Stimulated activated CD8-positive, alpha-beta memory T cell treated with anti-CD3 and anti-CD28 coated beads, Interleukin-15, amount 100 ng/mL, for 4 hours (primary cell): ENCODE data around the gene MAP3K15.

Source experiments
- DNase-seq, 2 donors: peaks; one replicate each; pipeline ENCODE4 v3.0.0-alpha.2; 2020; ENCODE audit warnings: low read depth in 2 of 2

The MAP3K15 gene

DNA sequence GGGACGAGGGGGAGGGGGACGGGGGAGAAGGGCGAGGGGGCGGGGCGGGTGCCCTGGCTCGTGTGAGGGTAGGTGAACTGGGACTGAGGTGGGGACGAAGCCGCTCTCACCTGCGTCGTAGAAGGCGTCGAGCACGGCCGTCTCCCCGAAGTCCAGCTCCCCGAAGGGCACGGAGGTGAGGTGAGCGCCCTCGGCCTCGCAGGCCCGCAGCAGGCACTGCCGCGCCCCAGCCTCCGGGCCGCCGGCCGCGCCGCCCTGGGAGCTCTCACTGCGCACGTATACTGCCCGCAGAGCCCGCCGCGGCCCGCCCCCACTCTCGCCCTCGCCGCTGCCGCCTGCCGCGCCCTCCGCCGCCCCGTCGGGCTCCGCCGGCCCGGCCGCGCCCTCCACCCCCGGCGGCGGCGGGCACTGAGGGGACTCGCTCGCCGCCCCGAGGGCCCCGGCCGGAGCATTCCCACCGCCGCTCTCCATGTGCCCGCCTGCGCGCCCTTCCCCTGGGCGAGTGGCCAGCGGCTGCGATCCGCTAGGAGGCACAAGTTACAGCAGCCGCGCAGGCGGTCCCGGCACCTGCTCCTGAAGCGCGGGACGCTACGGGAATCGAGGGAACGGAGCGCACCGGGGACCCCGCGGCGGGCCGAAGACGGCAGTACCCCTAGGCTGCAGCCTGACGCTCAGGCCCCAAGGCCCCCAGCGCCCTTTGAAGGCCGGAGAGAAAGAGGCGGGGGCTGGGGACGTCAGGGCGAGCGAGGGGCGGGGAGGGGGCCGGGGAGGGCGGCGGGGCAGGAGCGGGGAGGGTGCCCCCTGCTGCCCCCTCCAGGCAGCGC is at the start of gene MAP3K15:
MAP3K15 (minus strand) TSS at position 718 of the 824 bp plus-strand sequence; CDS start at position 471, 247 bp downstream.
- DNase-seq: no peak

- DNase-seq: no peak
Measured at GRCh38 chrX:19564606-19565005, 49.3 kb upstream of the MAP3K15 start.

DNA sequence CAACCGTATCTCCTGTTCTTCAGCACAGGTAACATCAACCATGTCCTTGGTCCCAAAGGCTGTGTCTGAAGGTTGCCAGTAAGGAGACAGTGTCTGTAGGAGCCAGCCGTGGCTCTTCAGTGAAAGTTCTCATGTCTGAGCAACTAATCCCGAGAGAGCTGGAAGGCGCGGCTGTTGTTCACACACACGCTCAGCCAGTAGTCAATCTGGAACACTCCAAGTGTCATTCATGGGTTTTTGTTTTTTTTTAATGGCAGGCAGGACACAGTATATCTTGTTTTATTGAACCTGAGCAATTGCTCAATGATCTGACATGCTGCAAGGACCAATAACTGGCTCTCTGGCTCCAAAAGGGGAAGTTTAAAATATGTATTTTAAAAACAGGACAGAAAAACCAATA is 48.4 kb upstream of the MAP3K15 start:
- DNase-seq: no peak

DNA sequence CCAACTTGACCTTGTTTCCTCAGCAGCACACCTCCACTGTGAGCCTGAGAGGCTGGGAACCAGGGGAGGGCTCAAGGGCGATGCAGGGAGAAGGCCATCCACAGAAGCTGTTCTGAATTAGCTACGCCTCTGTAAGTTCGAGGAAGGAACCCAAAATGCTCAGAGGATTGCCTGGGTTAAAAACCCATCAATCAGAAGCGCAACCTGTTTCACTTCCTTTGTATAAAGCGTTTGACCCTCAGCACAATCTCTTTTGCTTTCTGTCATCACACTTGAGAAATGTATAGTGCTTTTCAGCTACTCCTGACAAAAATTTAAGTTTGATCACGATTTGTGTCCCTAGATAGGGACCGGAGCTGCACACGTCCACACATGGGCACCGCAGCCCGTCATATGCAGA is 48.0 kb upstream of the MAP3K15 start:
- DNase-seq: no peak

GRCh38 chrX:19560611-19561010 is 45.3 kb upstream of the MAP3K15 start:
- no peak for DNase-seq

- no peak for DNase-seq
Measured at GRCh38 chrX:19557822-19558221, 42.5 kb upstream of the MAP3K15 start.

DNA sequence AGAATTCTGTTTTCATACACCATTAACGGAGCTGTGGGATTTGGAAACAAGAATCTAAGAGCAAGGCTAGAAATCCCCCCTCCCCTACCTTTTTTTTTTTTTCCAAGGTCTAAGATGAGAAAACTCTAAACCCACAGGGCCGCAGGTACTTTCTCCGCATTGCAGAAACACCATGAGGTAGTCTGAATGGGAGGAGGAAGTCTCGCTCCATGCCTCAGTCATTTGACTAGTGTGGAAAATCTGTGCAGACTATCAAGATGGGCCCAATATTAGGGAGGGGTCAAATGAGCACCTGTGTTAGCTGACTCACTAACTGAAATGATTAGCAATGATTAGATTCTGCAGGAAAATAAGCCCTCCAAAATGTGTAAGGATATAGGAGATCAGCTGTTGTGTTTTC is 40.9 kb upstream of the MAP3K15 start:
- DNase-seq: no peak

GRCh38 chrX:19555683-19556082 is 40.4 kb upstream of the MAP3K15 start:
- no peak for DNase-seq

DNA sequence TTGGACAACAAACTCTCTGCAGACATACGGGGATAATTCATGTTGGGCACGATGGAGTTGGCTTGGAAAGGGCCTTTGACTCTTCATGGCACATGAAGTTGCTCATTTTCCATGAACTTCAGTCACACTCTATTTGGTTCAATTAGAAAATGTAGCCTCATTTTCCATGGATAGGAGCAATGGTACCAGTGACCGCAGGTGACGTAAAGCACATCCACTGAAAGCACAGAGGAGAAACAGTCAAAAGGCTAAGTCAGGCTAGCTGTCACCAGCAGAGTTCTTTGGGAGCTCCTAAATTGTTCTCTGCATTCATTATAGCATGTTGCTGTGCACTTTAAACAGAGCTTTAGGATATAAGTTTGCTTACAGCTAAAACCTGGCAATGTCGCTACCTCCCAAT is 39.9 kb upstream of the MAP3K15 start:
- DNase-seq: no peak

- no peak for DNase-seq
Measured at GRCh38 chrX:19554786-19555185, 39.5 kb upstream of the MAP3K15 start.

DNA sequence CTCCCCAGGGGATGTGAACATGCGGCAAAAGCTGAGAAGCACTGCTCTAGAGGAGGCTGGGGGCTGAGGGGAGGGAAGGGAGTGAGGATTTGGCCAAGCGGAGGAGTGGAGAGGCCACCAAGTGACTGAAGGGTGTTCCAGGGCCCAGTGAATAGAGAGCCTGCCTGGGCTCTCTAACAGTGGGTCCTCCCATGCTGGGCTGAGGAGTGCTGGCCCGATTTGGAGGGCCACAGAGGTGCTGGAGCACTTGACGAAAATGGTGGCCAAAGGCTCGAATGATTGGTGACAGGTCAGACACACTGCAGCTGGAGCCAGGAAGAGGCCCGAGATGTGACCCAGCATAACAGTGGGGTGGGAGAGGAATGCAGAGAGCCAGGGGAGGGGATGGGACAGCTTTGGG is 37.5 kb upstream of the MAP3K15 start:
- no peak for DNase-seq

DNA sequence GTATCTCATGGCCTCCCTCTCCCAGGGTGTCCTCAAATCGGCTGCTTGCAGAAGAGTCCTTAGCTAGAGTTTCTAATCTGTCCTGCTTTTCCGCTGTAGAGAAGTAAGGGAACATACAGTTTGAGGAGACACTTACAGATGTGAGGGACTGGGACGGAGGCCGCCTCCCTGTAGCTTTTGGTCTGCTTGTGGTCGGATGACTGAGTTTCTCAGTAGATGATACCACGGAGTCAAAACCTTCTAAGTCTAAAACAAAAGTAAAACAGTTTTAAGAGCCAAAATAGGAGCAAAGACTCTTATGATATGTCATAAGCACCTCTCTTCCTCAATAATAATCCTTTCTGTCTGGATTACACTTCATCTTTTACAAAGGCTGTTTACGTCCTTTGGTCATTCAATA is 34.5 kb upstream of the MAP3K15 start:
- no peak for DNase-seq

DNA sequence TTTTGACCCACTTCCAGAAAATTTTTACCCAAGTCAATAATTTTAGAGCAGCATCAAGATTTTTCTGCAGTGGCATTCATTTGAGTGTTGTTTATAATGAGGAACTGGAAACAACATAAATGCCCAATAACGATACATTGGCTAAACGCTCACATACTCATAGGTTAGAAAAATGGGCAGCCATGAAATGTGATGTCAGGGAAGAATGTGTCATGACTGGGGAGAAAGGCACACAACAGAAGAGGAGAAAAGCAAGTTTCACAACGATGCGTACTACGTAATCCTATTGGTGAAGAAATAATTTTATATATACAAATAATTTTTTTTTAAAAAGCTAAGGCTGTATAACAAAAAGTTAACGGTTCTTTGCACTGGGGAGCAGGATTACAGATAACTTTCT is 33.6 kb upstream of the MAP3K15 start:
- DNase-seq: no peak

DNA sequence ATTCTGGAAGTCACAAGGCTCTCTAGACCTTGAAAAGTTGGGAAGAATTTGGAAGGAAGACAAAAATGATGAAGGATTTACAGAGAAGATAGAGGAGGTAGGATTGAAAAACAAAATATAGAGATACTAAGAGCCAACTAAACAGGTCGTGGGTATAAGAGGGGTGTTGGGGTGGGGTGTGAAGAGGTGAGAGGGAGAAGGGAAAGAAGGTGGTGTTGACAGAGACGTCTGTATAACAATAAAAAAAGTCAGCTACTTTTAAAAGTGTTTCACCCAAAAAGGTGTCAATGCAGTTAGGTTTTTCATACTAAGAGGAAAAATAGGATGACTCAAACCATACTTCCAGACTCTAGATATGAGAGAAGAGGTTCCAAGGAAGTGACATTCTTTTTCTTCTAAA is 33.0 kb upstream of the MAP3K15 start:
- DNase-seq: no peak

DNA sequence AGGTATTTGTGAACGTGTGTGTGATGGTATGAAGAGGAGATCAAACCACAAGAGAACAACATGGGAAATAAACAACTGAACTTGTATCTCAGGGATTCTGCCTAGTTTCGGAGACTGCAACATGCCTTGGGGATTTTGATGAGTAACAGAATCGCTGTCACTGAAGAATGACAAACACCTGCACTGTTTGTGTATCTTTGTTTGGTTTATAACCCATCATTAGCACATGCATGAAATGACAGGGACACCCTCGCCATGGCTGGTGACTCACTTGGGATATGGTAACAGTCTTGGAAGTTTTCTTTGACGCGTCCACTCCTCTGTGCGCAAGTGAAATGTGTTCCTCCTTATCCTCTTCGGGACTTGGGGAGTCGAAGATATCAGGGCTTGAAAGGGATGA is 30.3 kb upstream of the MAP3K15 start:
- DNase-seq: no peak

- no peak for DNase-seq
Measured at GRCh38 chrX:19544693-19545305, 29.5 kb upstream of the MAP3K15 start.

- no peak for DNase-seq
Measured at GRCh38 chrX:19543951-19544381, 28.7 kb upstream of the MAP3K15 start.

DNA sequence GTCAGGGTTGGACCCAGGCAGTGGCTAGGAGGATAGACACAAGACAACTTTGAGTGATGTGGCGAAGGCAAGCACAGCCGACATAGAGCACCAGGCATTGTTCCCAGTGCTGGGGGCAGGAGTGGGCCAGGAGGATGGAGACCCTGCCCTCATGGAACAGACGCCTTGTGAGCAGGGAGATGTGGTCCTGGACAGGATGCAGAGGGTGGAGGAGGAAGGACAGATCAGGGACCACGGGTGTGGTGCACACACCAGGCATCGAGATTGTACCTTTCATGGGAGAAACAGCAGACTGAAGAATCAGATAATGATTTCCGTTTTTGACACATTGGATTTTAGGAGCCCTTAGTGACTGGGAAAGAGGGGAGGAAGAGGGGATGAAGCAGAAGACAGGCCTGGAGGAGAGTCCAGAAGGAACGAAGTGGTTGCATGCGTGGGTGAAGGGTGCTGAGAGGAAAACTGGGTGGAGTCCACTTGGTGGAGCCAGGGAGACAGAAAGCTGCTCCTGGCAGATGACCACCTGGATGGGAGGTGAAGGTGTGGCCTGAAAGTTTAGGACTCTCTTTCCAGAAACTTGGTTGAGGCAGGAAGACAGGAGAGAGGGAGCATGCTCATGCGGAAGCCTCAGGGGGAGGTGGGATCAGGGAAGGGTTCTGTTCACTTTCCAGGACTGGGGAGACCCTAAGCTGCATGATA is 27.9 kb upstream of the MAP3K15 start:
- DNase-seq: no peak

GRCh38 chrX:19541931-19542330 is 26.6 kb upstream of the MAP3K15 start:
- no peak for DNase-seq

DNA sequence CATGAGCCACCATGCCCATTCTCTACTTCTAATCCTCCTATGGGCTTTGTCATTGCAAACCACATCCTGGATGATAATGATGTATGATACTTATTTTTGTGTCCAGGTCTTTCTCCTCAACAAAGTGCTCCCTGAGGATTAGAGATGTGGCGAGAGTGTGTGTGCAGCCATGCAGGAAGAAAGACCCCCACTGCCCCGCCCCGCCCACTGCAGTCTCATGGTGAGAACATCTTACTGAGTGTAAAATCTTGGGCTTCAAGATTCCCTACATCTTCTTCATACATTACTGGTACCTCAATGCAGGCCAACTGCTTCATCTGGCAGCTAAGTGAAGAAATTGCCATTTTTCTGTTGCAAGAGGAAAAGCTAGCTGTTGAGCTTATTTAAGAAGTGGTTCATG is 25.9 kb upstream of the MAP3K15 start:
- no peak for DNase-seq

DNA sequence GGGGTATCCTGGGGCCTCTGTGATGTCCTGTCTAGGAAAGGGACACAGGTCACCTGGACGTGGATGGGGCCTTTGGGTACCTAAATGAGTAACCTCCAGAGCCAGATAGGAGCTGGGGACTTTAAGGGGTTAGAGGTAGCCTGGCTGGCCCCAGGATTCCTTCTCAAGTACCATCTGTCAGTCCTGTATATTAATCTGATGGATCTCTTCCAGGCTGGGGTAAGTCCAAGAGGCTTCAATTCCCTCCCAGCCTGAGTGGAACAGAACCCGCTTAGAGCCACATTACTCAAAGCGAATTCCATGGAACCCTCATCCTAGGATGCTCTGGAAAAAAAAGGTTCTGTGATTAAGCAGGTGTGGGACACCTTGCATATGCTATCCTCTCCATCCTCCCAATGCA is 24.8 kb upstream of the MAP3K15 start:
- no peak for DNase-seq

- DNase-seq: no peak
Measured at GRCh38 chrX:19539665-19540064, 24.4 kb upstream of the MAP3K15 start.

GRCh38 chrX:19535476-19535875 is 20.2 kb upstream of the MAP3K15 start:
- DNase-seq: no peak
